ENCODE results near the gene CSMD2.
A peak's percentile ranks its signal among the peaks of the same experiment; 100 is the strongest.
"Not testable (repeated sequence)": the region's sequence is repeated elsewhere in the genome, so short reads cannot be mapped to it uniquely, and the experiment has no call there.

Gene CSMD2

DNA sequence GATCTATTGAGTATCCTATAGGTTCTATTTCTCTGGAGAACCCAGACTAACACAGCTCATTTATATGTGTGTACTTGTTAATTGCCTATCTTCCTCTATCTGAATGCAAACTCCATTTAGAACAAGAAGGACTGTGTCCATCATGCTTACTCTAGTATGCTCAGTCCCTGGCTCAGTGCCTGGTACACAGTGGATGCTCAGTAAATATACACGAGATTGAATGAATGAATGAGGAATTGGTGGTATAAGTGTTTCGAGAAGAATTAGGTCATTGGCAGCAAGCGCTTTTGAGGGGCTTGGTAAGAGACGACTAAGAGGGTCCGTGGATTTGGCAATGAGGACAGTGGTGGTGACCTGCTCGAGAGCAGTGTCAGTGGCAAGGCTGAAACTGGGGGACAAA lies 112.5 kb downstream of the CSMD2 start:
- DNase-seq (ENCODE audit: low spot score), result no peak

DNA sequence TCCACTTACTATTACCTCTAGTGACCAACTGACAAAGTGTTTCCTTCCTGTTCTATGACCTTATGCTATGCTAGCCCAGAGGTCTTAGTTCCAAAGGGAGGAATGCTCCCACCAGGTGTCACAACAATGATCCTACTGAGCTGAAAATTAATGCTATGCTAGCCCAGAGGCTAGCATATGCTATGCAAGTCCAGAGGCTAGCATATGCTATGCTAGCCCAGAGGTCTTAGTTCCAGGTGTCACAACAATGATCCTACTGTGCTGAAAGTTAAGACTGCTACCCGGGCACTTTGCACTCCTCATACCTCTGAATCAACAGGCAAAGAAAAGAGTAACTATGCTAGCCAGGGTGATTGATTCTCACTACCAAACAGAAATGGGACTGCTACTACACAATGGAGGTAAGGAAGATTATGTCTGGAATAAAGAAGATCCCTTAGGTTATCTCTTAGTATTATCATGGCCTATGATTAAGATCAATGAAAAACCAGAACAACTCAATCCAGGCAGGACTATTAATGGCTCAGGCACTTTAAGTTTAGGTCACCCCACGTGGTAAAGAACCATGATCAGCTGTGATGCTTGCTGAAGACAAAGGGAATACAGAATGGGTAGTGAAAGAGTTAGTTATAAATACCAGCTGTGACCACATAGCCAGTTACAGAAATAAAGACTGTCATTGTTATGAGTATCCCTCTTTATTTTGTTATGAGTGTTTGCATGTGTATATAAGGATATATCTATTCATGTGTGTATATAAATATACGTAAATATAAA lies 114.1 kb downstream of the CSMD2 start:
- DNase-seq (ENCODE audit: low spot score), result no peak

DNA sequence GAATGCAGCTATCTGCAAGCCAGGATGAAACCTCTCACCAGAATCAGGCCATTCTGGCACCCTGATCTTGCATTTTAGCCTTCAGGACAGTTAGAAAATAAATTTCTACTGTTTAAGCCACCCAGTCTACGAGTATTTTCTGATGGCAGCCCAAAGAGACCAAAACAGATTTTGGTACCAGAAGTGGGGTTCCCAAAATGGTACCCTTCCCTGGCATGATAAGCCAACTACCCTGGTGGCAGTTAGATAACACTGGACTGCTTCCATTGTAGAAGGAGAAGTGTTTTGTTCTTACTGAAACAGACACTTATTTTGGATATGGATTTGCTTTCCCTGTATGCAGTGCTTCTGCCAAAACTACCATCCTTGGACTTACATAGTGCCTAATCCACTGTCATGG lies 115.0 kb downstream of the CSMD2 start:
- DNase-seq (ENCODE audit: low spot score), result no peak

DNA sequence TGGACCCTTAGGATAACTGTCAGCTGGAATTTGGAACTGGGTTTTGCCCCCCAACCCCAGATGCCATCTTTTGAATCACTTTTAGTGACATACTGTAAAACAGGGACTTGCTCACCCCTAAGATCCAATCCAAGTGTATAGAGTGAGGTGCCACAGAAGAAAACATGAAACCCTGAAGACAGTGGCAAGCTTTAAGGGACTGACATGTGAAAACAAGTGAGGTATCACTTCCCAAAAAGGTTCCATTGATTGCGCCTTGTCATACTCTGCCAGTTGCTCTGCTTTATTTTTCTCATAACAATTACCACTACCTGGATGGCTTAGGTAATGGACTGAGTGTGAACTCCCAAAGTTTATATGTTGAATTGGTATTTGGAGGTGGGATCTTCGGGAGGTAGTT lies 115.6 kb downstream of the CSMD2 start:
- no peak for DNase-seq (ENCODE audit: low spot score)

DNA sequence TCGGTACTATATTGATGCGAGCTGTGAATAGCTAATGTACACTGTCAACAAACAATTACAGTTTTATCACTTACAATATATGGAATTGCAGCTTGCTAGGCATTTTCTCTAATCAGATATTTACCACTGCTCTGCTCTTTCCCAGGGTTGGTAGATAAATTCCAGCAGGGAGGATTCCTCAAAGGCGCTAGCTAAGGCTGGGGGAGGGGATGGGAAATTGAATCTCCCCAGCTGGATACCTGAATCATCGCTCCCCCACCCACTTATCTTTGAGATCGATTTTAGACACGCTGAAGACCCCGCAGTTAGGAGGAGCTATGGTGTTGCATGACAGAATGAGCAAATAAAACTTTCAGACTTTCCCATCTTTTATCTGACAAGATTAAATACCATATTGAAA lies 127.2 kb downstream of the CSMD2 start:
- no peak for DNase-seq (ENCODE audit: low spot score)

DNA sequence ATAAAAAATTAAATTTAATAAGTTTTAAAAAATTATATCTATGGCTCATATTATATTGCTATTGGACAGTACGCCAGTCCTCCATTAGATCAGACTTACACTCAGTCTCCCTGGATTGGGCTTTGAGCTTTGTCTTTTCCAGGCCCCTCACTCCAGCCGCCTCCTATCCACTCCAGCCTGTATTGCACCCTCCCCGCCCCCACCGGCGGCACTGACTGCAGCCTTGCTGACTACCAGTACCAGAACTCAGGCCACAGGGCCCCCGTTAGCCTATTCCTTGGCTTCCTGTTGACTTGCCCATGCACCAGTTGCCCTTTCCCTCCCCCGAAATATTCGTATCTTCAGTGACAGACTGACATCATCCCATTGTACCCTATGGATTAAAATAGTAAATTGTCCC lies 127.9 kb downstream of the CSMD2 start:
- no peak for DNase-seq (ENCODE audit: low spot score)

DNA sequence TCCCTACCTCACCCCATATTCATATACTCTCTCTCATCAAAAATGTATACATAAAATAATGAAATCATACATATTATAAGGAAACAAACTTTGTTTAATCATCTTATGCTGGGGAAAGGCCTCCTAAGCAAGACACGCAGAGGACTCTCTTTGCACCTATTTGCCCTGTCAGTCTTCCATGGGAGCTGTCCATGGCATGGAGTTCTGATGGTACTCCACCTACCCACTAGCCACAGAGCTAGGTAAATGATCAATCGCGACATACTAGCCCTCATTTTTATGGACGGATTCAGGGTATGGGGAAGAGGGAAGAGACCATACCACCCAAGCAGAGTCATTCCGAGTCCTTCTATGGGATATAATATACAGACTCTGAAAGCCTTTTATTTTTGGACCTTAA lies 131.0 kb downstream of the CSMD2 start:
- DNase-seq (ENCODE audit: low spot score), result no peak

DNA sequence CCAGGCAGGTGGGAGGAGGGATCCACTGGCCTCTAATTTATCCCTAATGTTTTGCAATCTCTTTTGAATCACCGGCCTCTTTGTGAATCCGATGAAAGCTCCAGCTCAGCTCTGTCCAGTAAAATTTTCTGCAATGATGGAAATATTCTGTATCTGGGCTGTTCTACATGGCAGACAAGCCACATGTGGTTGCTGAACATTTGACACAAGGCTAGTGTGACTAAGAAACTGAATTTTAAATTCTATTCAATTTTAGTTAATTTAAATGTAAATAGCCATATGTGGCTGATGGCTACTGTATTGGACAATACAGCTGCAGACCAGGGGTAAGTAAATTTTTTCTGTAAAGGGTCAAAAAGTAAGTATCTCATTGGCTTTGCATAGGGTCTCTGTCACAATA lies 135.1 kb downstream of the CSMD2 start:
- DNase-seq (ENCODE audit: low spot score), result no peak

DNA sequence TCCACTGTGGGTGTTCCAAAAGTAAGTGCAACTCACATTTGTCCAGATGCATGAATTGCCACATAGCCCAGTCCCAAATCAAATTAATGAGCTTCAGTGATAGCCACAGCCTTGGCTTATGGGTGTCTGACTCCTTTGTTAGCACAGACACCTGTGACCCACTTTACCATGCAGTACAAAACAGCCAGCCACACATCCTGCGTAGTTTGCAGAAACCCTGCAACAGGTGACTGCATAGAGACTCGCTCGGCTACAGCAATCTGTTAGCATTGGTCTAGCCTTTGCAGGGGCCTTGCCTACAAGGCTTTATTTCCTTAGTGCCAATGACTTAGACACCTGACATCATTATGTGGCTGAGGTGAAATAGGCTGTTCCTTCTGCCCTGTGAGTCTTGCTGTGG lies 135.5 kb downstream of the CSMD2 start:
- no peak for DNase-seq (ENCODE audit: low spot score)

DNA sequence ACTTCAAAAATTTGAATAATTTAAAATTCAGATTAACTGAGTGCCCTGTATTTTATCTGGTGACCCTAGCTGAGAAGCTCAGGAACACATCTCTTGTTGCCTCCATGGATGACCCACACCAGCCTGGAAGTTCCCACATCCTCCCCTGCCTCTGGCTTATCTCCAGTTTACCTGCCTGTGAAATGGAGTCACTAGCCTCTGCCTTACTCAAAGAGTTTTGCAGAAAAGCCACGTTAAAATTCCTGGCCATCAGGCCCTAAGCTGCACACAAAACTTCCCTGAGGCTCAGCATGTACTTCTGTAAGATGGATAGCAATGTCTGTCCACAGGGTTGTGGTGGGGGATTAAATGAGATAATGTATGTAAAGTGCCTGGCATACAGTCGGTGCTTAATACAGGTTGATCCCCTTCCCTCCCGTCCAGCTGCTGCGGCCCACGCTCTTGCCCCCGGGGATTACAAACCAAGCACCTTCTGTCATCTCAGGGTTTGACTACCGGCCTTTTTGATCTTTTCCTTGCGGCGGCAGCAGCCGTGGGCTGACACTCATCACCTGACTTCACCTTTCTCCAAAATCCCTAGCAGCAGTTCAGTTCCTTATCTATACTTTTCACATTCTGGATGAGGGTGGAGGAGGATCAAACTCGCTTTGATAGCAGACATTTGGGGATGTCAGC lies 136.5 kb downstream of the CSMD2 start:
- DNase-seq (ENCODE audit: low spot score), result no peak

DNA sequence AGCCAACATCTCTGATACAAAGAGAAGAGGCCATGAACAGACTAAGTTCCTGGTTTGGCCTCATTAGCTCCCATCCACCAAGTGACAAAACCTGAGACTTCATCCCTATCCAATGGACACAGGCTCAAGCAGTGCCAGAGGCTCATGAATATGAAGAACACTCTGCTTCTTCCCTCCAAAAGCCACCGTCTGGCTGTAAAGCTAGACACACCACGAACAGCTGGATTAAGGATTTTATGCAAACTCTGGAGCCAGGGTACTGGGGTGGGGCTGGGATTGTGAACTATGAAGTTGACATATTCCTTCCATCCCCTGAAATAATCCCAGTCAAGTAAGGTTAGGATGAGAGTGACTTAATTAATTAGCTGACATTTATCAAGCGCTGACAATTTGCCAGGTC lies 139.4 kb downstream of the CSMD2 start:
- no peak for DNase-seq (ENCODE audit: low spot score)

DNA sequence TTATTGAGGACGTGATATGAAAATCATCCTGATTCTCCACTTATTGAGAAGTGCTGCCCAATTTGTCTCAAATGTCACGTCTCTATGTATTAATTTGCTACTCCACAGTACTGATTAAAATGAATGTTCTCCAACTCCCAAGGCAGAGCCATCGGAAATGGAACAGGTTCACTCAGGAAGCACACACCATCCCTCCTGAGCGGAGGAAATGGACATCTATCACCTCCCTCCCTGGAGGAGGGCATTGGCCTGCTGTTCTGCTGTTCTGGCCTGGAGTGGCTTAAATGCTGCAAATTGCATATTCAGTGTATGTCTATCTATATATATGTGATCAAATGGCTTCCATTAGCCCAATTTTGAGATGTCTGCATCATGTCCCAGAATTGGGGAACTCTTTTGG lies 140.5 kb downstream of the CSMD2 start:
- no peak for DNase-seq (ENCODE audit: low spot score)

DNA sequence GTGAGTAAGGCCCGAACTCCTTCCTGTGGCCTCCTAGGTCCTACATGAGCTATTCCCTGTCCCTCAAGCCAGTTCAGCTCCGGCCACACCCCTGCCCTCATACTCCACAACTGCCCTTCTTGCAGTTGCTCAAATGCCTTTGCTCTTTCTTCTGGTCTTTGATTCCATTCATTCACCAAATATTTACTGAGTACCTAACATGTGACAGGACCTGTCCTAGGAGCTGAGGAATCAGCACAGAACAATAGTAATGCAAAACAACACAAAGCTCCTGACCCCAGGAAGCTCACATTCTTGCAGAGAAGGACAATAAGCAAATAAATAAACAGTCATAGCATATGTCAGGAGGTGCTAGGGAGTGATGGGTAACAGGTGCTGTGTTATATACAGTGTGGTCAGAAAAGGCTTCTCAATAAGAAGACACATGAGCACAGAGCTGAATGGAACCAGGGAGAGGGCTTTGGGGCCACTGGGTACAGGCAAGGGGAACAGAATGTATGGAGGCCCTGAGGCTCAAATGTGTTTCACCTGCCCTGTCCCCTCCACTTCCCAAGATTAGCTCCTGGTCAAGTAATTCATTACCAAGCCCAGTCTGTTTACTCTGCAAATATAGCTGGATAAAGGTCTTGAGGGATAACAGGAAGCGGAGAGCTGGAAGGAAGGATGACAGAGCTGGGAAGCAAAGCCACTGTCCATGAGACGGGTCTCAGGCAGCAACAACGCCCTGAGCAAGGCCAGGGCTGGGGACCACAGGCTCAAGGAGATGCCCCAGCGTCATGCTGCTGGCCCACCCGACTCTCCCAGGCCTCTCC lies 145.1 kb downstream of the CSMD2 start:
- DNase-seq (ENCODE audit: low spot score), result no peak

DNA sequence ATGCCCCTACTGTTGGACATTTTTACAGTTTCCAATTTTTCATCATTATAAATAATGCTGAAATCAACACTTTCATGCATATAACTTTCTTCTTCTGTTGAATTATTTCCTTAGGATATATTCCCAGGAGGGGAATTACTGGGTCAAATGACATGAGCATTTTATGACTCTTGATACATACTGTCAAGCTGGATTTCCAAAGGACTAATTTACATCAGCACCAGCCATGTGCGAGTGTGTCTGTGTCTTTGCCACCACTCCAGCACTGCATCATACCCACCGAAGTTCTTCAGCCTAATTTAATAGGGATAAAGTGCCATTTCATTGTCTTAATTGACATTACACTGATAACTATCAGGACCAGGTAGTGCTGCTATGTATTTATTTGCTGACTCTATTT lies 146.7 kb downstream of the CSMD2 start:
- no peak for DNase-seq (ENCODE audit: low spot score)

DNA sequence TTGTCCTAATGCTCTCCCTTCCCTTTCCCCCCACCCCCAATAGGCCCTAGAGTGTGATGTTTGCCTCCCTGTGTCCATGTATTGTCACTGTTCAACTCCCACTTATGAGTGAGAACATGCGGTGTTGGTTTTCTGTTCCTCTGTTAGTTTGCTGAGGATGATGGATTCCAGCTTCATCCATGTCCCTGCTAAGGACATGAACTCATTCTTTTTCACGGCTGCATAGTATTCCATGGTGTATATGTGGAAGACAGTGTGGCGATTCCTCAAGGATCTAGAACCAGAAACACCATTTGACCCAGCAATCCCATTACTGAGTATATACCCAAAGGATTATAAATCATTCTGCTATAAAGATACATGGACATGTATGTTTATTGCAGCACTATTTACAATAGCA lies 148.7 kb downstream of the CSMD2 start:
- DNase-seq (ENCODE audit: low spot score), result not testable (repeated sequence)

DNA sequence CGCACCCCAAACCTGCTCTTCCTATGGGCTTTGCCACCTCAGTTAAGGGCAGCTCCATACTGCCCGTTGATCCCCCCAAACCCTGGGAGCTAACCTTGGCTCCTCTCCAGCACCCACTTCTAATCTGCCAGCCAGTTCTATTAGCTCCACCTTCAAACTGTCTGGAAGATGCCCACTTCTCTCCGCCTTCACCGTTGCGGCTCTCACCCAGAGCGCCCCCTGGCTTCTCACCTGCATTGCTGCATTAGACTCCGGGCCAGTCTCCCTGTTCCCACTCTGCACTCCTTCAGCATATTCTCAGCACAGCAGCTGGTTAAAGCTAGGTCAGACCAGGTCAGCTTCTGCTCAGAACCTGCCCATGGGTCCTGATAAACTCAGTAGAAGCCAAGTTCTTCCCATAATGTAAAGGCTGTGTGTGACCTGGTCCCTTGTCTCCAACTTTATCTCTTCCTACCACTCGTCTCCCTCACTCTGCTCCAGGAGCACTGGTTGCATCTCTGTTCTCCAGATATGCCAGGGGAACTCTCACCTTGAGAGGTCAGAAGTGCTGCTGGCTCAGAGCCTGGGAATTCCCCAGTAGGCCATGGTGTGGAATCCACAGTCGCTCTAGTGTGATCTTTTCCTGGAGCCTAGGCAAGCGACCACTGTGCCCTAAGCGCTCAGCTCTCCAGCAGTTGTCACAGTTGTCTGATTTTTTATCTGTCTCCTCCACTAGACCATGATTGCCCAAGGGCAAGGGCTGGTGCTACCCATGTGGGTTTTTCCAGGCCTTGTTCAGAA lies 150.9 kb downstream of the CSMD2 start:
- peak; percentile 76 for DNase-seq (ENCODE audit: low spot score)

DNA sequence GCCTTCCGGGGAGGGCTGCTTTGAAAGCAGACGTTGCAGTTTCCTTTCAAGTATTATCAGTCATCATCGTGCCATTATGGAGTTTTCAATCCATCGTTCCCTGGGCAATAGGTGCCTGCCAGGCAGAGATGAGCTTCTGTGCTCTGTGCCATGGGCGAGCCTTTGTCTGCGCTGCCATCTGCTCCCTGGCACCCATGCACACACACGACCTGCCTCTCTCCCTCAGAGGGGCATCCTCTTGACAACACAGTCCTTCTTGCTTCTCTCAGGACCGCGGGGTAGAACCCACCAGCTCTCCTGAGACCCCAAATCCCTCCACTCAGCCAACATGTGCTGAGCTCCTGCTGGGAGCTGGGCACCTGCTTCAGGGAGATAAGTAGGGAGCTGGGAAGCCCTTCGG lies 151.9 kb downstream of the CSMD2 start:
- no peak for DNase-seq (ENCODE audit: low spot score)

DNA sequence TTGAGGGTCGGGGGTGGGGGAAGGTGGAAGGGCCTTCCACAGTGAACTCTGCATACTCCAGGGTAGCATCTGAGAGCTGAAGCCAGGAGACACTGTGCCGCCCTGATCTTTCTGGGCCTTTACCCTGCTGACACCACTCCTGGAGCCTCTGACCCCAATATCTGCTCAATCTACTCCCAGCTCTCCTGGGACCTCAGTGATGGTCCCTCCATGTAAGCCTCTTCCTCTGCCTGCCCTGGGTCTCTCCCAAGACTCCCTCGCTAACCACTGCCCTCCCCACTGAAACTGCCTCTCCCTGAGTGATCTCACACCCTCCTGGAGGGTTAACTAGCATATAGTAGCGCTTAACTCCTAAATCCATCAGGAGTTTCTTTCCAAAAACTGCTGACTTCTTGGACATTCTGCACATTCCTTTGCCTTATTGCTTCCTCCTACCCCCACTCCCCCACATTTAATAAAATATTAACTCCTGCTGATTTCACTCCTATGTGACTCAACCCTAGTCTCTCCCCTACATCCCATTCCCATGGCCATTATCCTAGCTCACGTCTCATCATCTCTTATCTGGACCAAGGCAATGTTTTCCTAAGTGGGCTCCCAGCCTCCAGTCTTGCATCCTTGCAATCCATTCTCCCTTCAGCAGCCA lies 155.6 kb downstream of the CSMD2 start:
- no peak for DNase-seq (ENCODE audit: low spot score)

DNA sequence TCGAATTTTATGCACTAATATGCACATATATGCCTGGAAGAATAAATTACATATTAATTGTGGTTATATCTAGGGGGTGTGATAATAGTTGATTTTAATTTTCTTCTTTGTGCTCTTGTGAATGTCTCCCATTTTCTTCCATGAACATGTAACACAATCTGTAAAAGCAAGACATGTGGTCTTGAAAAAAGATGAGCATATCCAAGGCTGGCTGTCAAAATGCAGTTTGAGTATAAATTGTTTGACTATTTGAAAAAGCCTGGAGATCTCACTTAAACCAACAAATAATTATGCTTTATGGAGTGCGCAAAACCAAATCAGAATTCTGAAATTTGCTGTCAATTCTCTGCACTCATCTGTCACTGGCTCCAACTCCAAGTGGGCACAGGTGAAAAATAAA lies 157.3 kb downstream of the CSMD2 start:
- no peak for DNase-seq (ENCODE audit: low spot score)

DNA sequence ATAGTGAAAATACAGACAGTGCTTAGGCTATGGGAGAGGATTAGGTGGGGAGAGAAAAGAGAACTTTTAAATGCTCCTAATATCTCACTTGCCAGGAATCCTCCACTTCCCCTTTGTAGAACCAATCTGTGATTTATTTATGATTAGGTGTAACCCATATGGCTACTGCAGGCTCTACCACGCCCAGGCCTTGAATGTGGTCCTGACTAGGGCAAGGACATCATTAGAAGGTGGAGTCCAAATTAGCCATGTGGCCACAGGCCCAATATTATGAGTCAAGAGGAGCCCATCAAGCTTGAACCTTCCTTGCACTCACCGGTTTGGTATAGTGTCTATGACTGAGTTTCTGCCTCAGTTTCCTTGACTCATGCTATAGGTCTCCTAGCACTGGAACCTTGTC lies 159.7 kb downstream of the CSMD2 start:
- DNase-seq (ENCODE audit: low spot score), result no peak

DNA sequence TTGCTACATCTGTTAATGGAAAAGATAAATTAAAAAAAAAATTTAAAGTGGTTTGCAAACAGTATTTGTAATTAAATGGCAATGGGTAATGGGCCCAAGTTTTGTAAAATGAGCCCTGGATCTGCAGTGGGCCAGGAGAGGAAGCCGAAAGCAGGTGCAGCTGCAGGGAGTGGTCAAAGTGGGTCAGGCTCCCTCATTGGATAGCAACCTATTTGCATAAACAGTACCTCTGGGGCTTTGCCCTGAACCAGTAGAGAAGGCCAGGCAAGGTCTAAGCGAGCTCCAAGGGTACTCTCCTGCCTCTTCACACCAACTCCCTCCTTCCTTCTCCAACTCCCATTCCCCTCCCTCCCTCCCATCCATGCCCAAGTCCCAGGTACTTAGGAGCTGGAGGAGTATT lies 162.2 kb downstream of the CSMD2 start:
- DNase-seq (ENCODE audit: low spot score), result no peak
